Thyroid gland (tissue), 4 donors: ENCODE results near the gene LRIT2.

Experiments used
- POLR2A ChIP-seq, 2 donors: fragments of 450-650 bp; IDR thresholded peaks; one replicate each; pipeline ENCODE4 v1.6.1; 2017; ENCODE audit warnings: antibody characterized with exemption in 2 of 2, mild to moderate bottlenecking in 2 of 2, moderate library complexity in 1 of 2
- TF ChIP-seq, protein P1 (sequence below), 6 experiments: fragments of 200-600 bp in 3 of 6; fragments of 450-650 bp in 3 of 6; sonication (generic) in 3 of 6; IDR thresholded peaks; one replicate each; pipeline ENCODE4 v1.5.1; 2016 to 2019; ENCODE audit warnings: antibody characterized with exemption in 6 of 6, mild to moderate bottlenecking in 2 of 6, inconsistent platforms in 1 of 6, moderate library complexity in 1 of 6

GRCh38 chr10:84197643-84198042, 27.7 kb downstream of the LRIT2 start:
- TF ChIP-seq, protein P1, sequence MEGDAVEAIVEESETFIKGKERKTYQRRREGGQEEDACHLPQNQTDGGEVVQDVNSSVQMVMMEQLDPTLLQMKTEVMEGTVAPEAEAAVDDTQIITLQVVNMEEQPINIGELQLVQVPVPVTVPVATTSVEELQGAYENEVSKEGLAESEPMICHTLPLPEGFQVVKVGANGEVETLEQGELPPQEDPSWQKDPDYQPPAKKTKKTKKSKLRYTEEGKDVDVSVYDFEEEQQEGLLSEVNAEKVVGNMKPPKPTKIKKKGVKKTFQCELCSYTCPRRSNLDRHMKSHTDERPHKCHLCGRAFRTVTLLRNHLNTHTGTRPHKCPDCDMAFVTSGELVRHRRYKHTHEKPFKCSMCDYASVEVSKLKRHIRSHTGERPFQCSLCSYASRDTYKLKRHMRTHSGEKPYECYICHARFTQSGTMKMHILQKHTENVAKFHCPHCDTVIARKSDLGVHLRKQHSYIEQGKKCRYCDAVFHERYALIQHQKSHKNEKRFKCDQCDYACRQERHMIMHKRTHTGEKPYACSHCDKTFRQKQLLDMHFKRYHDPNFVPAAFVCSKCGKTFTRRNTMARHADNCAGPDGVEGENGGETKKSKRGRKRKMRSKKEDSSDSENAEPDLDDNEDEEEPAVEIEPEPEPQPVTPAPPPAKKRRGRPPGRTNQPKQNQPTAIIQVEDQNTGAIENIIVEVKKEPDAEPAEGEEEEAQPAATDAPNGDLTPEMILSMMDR (IDR thresholded peaks at IDR 0.05), result no peak
- TF ChIP-seq POLR2A (IDR thresholded peaks at IDR 0.05), result no peak
